NCI-H774 (cell line): ENCODE results near the gene TBC1D14.

Source experiments
- DNase-seq: peaks from one replicate; lab custom pipeline; 2025; lab: John Stamatoyannopoulos, UW

The TBC1D14 gene

DNA sequence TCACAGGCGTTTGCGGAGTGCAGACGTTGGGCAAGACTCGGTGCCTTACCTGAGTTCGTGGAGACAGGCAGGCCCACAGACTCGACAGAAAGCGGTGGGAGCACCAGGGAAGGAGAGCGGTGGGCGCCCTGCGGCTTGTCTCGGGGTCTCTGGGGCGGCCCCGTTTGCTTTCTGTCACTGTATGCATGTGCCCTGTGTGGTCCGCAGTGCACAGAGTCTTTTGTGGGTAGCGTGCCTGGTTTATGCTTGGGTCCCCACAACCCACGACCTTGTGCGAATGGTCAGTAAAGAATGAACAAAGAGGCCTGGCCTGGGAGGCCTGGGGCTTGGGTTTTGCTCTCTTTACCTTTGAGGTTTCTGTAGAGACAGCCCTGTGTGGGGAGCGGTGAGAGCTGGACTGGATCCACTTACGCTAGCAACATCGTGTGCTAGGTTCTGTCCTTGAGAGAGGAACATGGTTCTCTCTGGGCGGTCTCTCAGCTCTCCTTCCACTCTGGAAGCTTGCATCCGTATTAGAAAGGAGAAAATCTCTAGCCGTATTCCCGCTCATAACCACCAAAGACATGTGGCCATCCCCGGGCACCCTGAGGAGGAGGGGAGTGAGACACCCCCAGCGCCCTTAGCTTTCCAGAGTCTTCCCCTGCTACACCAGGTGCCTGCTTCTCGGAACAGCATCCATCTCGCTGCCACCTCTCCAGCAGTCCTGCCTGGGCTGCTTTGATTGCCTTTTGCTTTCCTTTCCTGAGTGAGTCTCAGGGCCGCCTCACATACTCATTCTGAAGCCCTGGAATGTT lies 134.7 kb downstream of the TBC1D14 start:
- no peak for DNase-seq

- no peak for DNase-seq
These were observed 135.9 kb downstream of the TBC1D14 start for GRCh38 chr4:7045553-7045952.

- no peak for DNase-seq
These were observed 136.6 kb downstream of the TBC1D14 start for GRCh38 chr4:7045961-7046921.

DNA sequence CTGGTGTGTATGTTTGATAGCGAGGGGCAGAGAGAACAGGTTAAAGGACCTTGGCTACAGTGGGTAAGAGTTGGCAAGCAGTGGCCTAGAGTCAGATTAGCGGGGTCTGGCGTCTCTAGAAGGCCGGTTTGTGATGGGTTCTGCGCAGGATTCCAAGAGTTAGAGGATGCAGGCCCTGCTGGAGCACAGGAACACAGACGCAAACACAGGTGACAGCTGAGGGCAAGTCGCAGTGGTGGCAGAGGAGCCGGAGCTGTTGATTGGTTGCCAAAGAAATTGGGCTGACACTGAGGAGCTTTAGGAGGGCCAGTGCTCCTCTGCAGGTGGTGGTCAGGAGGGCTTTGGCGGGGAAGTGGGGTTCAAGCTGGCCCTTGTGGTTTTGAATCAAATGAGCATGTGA lies 137.3 kb downstream of the TBC1D14 start:
- DNase-seq: no peak

- DNase-seq: no peak
These were observed 139.0 kb downstream of the TBC1D14 start for GRCh38 chr4:7048642-7049041.

DNA sequence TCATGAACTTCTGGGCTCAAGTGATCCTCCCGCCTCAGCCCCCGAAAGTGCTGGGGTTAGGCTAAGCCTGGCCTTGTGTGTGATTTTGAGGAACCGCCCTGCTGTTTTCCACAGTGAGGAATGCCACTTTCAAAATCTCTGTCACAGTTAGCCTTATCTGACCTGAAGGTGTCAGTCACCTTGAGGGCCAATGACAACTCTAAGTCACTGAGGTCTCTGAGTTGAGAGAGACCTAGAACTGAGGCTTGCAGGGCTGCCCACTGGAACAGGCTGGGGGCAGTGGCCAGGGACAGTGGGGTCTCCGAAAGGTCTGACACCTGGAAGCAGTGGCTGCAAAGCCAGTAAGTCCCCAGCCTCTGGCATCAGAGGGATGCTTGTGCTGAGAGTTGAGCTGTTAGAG lies 139.7 kb downstream of the TBC1D14 start:
- DNase-seq: no peak

DNA sequence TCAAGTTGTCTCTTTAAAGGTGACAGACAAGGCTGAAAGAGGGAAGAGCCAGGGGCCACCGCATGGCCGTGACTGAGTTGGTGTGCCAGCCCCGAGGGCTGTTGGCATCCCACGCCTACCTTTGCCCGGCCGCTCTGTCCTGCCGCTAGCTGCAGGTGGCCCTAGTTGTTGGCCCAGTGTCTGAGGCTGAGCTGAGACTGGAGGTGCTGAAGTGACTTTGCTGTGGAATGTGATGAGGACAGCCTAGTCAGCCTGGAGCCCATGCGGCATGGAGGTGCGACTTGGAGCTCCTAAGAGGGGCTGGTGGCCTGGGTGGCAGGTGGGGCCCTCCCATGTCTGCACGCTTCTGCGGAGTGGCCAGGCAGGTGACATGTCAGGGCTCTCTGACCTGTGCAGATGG lies 140.1 kb downstream of the TBC1D14 start:
- DNase-seq: no peak

DNA sequence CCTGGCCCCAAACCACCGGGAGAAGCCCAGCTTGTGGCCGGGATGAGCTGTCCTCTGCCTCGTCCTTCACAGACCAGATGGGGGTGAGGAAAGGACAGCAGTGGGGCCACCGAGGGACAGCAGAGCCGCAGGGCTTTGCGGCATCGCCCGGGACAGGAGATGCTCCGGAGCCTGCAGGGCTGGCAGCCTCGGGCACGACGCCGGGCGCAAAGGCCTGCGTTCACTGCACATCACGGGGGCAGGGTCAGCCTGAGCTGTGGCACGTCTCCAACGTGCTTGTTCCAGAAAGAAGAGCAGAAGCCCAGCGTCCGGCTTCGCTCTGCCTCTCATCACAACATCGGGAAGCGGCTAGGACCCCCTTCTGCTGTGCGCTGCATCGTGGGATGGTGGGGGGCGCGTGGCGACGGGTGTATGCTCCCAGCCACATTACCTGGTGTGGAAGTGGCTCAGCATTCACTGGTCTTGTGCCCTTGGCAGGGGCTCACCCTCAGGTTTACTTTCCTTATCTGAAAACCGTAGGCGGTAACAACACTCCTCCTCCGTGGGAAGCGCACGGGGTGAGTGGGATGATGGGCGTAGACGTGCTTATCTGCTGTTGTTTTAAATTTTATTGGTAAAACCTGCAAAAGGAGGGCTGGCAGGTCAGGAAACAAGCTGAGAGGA lies 141.0 kb downstream of the TBC1D14 start:
- DNase-seq: no peak

DNA sequence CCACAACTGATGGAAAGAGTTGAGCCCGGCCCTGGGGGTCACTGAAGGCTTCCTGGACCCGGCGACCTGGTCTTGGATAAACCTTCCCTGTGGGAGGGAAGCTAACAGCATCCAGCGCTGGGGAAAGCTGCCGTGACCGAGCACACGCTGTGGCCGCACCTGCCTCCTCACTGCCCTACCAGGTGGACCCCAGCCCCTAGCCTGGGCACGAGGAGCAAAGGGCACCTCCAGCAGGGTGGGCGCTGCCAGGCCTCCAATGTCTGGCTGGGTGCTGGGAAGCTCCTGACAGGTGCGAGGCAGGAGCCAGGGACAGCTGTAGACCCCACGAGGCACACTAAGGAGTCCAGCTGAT lies 141.5 kb downstream of the TBC1D14 start:
- DNase-seq: no peak

- DNase-seq: no peak
These were observed 142.3 kb downstream of the TBC1D14 start for GRCh38 chr4:7051905-7052304.

GRCh38 chr4:7052313-7052712 lies 142.7 kb downstream of the TBC1D14 start:
- DNase-seq: no peak

DNA sequence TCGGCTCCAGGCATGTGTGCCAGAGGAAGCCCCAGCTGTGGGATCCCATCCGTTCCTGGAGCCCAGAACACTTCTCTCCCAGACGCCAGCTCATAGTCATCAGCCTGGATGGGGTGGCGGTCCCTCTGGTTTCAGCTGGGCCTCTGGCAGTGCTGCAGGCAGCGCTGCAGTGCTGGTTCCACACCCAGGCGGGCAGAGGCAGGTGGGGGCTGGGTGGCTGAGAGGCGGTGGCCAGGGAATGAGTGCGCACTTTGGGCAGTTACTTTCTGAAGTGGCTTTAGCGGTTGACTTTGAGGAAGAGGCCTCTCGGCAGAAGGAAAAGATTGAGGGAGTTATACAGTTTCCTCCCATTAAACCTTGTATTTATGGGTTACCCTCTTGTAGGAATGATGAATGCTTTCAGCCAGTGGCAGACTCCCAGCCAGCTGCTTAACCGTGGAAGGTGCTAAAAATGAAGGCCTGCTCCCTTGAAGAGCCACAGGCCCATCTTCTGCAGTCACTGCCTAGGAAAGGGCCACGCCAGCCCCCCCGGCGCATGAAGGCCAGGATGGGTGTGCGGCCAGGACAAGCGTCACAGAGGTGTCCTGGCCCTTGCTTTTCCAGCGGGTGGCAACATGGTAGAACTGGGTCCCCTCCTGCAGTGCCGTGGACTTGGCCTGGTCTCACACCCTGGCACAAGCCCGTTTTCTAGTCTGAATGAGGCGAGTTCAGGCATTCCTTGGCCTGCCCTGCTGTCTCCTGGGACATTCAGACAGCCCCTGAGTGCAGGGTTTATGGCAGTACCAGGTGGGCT lies 143.5 kb downstream of the TBC1D14 start:
- no peak for DNase-seq

DNA sequence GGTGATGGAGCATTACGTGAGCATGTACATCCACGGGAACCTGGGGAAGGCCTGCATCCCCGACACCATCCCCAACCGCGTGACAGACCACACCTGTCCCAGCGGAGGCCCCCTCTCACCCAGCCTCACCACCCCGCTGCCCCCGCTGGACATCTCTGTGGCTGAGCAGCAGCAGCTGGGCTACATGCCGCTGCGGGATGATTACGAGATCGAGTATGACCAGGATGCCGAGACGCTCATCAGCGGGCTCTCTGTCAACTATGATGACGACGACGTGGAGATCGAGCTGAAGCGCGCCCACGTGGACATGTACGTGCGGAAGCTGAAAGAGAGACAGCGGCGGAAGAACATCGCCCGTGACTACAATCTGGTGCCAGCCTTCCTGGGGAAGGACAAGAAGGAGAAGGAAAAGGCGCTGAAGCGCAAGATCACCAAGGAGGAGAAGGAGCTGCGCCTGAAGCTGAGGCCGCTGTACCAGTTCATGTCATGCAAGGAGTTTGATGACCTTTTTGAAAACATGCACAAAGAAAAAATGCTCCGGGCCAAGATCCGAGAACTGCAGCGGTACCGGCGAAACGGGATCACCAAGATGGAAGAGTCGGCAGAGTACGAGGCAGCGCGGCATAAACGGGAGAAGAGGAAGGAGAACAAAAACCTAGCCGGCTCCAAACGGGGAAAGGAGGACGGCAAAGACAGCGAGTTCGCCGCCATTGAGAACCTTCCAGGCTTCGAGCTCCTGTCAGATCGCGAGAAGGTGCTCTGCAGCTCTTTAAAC lies 144.7 kb downstream of the TBC1D14 start:
- no peak for DNase-seq

DNA sequence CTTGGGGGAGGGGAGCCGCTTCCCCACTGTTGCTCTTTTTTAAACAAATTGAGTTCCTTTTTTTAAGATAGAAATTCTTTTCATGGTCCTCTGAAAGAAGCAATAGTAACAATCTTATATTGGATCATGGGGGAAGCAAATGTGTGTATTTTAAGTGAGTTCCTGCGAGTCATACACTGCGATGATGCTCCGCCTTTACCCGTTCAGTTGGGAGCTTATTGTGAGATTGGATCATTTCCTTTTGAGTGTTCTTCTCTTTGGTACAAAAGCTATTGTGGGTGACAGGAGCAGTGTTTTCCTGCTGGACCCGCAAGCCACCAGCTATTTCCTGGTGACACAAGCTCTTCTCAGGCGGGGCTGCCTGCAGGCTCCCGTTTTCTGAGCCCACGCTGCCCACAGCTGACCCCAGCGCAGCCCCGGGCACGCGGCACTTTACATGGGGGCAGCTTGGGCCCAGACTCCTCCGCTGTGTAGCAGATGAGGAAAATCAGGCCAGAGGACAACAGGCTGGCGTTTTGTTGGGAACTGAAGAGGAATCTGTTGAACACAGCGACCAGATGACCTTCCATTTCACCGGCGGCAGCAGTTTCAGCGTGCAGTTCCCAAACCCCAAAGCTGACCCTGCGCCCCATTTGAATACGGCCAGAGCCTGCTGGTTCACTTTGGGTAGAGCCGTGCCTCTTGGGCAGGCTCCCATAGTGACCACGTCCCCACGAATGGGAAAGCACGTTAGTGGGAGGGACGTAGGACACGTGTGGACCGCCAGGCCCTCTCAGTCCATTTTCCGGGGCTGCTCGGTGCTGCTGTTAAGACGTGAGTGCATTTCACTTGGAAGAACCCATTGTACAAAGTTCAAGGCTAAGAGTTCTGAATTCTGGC lies 145.7 kb downstream of the TBC1D14 start:
- DNase-seq: no peak

- no peak for DNase-seq
These were observed 146.3 kb downstream of the TBC1D14 start for GRCh38 chr4:7055990-7056325.

GRCh38 chr4:7058792-7059191 lies 149.2 kb downstream of the TBC1D14 start:
- DNase-seq: no peak

GRCh38 chr4:7059662-7060061 lies 150.0 kb downstream of the TBC1D14 start:
- no peak for DNase-seq

DNA sequence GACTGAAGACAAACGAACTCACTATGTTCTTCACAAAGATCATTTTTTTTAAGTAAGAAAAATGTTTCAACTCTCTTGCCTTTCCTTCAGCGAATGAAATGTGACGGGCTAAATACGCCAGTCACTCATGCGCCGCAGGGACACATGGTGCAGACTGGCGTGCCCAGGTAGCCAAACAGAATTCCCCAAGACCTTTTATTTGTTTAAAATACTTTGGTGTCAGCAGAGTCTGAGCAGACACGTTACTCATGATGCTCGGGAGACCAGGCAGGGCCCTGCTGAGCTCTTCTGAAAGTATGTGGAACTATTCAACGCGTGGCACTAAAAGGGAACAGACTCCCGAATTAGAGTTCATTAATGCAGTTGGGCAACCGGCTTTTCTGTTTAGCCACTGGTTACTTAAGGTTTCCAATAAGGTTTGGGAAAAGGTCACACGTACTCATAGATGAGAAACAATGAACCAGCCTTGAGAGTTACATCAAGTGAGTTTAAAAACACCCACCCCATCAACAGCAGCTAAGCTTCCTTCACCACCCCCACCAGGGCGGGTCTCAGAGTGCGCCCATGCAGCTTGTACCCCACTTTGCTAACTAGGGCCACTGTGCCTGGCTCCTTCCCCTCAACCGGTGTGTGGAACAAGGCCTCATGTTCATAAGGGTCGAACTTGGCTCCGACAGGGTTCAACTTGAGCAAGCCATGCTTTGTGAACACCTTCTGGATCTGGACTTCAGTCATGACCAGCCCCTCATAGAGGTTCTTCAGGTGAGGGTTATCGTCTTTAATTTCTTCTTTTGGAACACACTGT lies 150.9 kb downstream of the TBC1D14 start:
- DNase-seq: no peak

- DNase-seq: no peak
These were observed 152.2 kb downstream of the TBC1D14 start for GRCh38 chr4:7061815-7062214.
